BLaER1 (cell line): ENCODE measurements around the gene ELANE.

ENCODE experiments used
- H3K27ac ChIP-seq: shearing (Covaris generic); formaldehyde crosslinking; 2 replicates; pipeline ENCODE4 v1.8.1; 2022
- H3K27me3 ChIP-seq: shearing (Covaris generic); formaldehyde crosslinking; 2 replicates; pipeline ENCODE4 v1.8.1; 2022
- H3K36me3 ChIP-seq: shearing (Covaris generic); formaldehyde crosslinking; 2 replicates; pipeline ENCODE4 v1.8.1; 2022
- H3K4me1 ChIP-seq: shearing (Covaris generic); formaldehyde crosslinking; 2 replicates; pipeline ENCODE4 v1.8.1; 2022
- H3K4me2 ChIP-seq: shearing (Covaris generic); formaldehyde crosslinking; 2 replicates; pipeline ENCODE4 v1.8.1; 2022
- H3K4me3 ChIP-seq: shearing (Covaris generic); formaldehyde crosslinking; 2 replicates; pipeline ENCODE4 v1.8.1; 2022
- H3K9ac ChIP-seq: shearing (Covaris generic); formaldehyde crosslinking; 2 replicates; pipeline ENCODE4 v1.8.1; 2022
- H3K9me3 ChIP-seq: shearing (Covaris generic); formaldehyde crosslinking; 2 replicates; pipeline ENCODE4 v1.8.1; 2022
- H4K20me1 ChIP-seq: shearing (Covaris generic); formaldehyde crosslinking; 2 replicates; pipeline ENCODE4 v1.8.1; 2022
- Cebpa-rat ChIP-seq: shearing (Covaris generic); IDR thresholded peaks from 2 replicates; pipeline ENCODE4 v1.8.1; 2022

The ELANE gene

DNA sequence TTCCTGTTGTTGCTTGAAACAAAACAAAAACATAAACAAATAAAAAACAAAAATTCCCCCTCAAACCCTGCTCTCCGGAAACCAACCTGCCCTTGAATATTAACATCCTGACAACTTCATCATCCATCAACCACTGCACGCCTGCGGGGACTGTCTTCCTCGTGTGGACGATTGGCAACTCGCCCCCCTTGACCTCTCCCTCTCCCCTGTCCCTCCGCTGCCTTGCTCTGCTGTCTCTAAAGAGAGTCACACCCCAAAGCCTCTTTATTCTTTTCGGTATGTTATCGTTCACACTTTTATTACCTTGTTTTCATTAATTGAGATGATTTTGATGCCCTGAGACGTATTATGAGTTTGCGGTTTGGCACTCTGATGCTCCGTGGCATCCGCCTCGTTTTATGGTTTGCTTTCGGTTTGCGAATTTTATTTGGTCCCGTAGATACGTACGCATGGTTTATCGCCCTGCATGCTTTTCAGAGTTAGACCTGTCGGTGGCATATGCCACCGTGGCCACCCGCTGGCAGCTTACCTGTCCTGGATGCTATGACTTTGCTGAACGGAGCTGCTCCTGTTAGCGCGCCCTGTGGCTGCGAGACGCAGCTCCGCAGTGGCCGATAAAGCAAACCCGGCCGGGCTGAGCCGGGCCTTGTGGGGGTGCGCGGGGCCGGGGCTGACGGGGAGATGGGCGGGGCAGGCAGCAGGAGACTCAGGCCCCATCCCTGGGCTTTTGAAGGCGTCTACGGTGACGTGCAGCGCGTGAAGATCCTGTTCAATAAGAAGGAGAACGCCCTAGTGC, 44.3 kb upstream of the ELANE start:
- H3K36me3 ChIP-seq = peaks cover 98% of the 10 kb centered on the region

DNA sequence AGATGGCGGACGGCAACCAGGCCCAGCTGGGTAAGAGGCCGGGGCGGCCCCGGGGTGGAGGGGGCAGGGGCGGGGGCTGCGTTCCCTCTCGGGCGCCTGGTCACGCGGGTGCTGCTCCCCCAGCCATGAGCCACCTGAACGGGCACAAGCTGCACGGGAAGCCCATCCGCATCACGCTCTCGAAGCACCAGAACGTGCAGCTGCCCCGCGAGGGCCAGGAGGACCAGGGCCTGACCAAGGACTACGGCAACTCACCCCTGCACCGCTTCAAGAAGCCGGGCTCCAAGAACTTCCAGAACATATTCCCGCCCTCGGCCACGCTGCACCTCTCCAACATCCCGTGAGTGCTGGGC, 43.7 kb upstream of the ELANE start:
- Histone ChIP-seq H3K4me1 (no peaks in the 10 kb centered on the region), H3K27ac (no peak overlapping the region), H4K20me1 (peaks cover 98% of the 10 kb centered on the region), H3K36me3 (peaks cover 98% of the 10 kb centered on the region), H3K4me2 (no peak overlapping the region), H3K9me3 (no peaks in the 10 kb centered on the region), H3K9ac (no peak overlapping the region), H3K4me3 (no peak overlapping the region), H3K27me3 (no peaks in the 10 kb centered on the region)
- no peak for TF ChIP-seq Cebpa-rat

More for the DNA sequence above, 44.3 kb upstream of the ELANE start:
- H3K4me3 ChIP-seq = no peak overlapping the region
- H3K27me3 ChIP-seq = no peaks in the 10 kb centered on the region
- peaks cover 98% of the 10 kb centered on the region for H4K20me1 ChIP-seq
- no peak overlapping the region for H3K9ac ChIP-seq
- no peak overlapping the region for H3K27ac ChIP-seq
- no peaks in the 10 kb centered on the region for H3K4me1 ChIP-seq
- no peak overlapping the region for H3K4me2 ChIP-seq
- no peaks in the 10 kb centered on the region for H3K9me3 ChIP-seq
- TF ChIP-seq Cebpa-rat = no peak

DNA sequence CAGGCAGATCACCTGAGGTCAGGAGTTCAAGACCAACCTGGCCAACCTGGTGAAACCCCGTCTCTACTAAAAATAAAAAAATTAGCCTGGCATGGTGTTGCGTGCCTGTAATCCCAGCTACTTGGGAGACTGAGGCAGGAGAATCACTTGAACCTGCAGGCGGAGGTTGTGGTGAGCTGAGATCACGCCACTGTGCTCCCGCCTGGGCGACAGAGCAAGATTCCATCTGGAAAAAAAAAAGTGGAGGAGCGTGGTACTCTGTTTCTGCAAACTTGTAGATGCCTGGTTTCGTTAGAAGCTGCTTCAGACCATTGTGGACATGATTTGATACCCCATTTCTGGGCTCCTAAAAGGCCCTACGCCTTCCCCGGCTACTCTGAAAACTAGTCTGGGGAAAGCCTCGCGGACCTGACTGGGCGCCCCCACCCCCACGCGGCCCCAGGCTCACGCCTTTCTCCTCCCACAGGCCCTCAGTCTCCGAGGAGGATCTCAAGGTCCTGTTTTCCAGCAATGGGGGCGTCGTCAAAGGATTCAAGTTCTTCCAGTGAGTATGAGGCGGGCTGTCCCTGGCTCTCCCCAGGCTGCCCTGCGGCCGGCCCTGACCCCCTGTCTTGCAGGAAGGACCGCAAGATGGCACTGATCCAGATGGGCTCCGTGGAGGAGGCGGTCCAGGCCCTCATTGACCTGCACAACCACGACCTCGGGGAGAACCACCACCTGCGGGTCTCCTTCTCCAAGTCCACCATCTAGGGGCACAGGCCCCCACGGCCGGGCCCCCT, 41.8 kb upstream of the ELANE start:
- Histone ChIP-seq H3K36me3 (peaks cover 98% of the 10 kb centered on the region), H3K9ac (no peak overlapping the region), H3K27ac (no peak overlapping the region), H3K4me3 (no peak overlapping the region), H4K20me1 (peaks cover 98% of the 10 kb centered on the region), H3K4me1 (no peaks in the 10 kb centered on the region), H3K27me3 (no peaks in the 10 kb centered on the region), H3K4me2 (no peak overlapping the region), H3K9me3 (no peaks in the 10 kb centered on the region)
- TF ChIP-seq Cebpa-rat = no peak

DNA sequence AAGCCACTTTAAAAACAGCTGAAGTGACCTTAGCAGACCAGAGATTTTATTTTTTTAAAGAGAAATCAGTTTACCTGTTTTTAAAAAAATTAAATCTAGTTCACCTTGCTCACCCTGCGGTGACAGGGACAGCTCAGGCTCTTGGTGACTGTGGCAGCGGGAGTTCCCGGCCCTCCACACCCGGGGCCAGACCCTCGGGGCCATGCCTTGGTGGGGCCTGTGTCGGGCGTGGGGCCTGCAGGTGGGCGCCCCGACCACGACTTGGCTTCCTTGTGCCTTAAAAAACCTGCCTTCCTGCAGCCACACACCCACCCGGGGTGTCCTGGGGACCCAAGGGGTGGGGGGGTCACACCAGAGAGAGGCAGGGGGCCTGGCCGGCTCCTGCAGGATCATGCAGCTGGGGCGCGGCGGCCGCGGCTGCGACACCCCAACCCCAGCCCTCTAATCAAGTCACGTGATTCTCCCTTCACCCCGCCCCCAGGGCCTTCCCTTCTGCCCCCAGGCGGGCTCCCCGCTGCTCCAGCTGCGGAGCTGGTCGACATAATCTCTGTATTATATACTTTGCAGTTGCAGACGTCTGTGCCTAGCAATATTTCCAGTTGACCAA, 41.1 kb upstream of the ELANE start:
- H3K4me2 ChIP-seq = no peak overlapping the region
- no peaks in the 10 kb centered on the region for H3K4me1 ChIP-seq
- H3K27me3 ChIP-seq = no peaks in the 10 kb centered on the region
- no peak overlapping the region for H3K27ac ChIP-seq
- no peak overlapping the region for H3K9ac ChIP-seq
- no peaks in the 10 kb centered on the region for H3K9me3 ChIP-seq
- TF ChIP-seq Cebpa-rat = no peak
- H4K20me1 ChIP-seq = peaks cover 97% of the 10 kb centered on the region
- peaks cover 98% of the 10 kb centered on the region for H3K36me3 ChIP-seq
- no peak overlapping the region for H3K4me3 ChIP-seq

DNA sequence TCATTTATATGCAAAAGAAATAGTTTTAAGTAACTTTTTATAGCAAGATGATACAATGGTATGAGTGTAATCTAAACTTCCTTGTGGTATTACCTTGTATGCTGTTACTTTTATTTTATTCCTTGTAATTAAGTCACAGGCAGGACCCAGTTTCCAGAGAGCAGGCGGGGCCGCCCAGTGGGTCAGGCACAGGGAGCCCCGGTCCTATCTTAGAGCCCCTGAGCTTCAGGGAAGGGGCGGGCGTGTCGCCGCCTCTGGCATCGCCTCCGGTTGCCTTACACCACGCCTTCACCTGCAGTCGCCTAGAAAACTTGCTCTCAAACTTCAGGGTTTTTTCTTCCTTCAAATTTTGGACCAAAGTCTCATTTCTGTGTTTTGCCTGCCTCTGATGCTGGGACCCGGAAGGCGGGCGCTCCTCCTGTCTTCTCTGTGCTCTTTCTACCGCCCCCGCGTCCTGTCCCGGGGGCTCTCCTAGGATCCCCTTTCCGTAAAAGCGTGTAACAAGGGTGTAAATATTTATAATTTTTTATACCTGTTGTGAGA, 40.5 kb upstream of the ELANE start:
- peaks cover 92% of the 10 kb centered on the region for H3K36me3 ChIP-seq
- peaks cover 91% of the 10 kb centered on the region for H4K20me1 ChIP-seq
- TF ChIP-seq Cebpa-rat = no peak
- H3K4me2 ChIP-seq = no peak overlapping the region
- H3K27ac ChIP-seq = no peak overlapping the region
- no peak overlapping the region for H3K4me3 ChIP-seq
- no peak overlapping the region for H3K9ac ChIP-seq
- H3K27me3 ChIP-seq = no peaks in the 10 kb centered on the region
- no peaks in the 10 kb centered on the region for H3K9me3 ChIP-seq
- H3K4me1 ChIP-seq = no peaks in the 10 kb centered on the region

DNA sequence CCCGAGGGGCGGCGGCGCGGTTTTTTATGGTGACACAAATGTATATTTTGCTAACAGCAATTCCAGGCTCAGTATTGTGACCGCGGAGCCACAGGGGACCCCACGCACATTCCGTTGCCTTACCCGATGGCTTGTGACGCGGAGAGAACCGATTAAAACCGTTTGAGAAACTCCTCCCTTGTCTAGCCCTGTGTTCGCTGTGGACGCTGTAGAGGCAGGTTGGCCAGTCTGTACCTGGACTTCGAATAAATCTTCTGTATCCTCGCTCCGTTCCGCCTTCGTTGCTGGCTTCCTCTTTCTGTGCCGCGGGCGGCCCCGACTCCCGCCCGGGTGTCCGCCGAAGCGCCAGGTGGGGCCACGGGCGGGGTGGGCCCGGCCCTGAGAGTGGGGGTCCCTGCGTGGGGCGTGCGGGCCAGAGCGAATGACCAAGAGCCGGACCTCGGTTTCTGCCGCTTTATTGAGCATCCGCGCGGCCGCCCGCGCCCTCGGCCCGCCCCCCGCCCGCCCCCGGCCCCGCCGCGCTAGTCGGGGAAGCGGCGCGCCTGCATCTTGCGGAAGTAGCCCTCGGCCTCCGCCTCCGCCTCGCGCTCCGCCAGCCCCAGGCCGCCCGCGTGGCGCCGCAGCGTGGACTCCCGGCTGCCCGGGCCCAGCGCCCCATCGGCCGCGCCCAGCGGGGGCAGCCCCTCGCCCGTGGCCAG, 39.9 kb upstream of the ELANE start:
- Histone ChIP-seq H3K9me3 (no peaks in the 10 kb centered on the region), H3K4me2 (no peak overlapping the region), H4K20me1 (peaks cover 85% of the 10 kb centered on the region), H3K36me3 (peaks cover 86% of the 10 kb centered on the region), H3K9ac (no peak overlapping the region), H3K27ac (no peak overlapping the region), H3K4me3 (no peak overlapping the region), H3K4me1 (no peaks in the 10 kb centered on the region), H3K27me3 (no peaks in the 10 kb centered on the region)
- TF ChIP-seq Cebpa-rat = no peak

DNA sequence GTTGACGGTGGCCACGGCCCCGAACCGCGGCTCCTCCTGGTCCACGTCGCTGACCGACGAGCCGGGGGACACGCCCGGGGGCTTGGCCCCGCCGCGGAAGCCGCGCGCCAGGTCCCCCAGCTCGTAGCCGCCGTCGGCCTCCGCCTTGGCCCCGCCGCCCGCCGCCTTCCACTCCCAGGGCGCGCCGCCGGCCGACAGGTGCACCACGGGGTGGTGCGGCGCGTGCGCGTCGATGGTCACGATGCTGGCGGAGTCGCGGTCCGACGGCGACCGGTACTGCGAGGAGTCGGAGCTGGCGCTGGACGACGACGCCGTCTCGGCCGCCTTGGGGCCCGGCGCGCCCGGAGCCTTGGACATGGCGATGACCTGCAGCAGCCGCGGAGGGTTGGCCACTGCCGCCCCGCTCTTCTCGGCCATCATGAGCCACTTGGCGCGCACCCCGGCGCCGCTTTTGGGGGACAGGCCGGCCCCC, 39.3 kb upstream of the ELANE start:
- peaks cover 80% of the 10 kb centered on the region for H3K36me3 ChIP-seq

DNA sequence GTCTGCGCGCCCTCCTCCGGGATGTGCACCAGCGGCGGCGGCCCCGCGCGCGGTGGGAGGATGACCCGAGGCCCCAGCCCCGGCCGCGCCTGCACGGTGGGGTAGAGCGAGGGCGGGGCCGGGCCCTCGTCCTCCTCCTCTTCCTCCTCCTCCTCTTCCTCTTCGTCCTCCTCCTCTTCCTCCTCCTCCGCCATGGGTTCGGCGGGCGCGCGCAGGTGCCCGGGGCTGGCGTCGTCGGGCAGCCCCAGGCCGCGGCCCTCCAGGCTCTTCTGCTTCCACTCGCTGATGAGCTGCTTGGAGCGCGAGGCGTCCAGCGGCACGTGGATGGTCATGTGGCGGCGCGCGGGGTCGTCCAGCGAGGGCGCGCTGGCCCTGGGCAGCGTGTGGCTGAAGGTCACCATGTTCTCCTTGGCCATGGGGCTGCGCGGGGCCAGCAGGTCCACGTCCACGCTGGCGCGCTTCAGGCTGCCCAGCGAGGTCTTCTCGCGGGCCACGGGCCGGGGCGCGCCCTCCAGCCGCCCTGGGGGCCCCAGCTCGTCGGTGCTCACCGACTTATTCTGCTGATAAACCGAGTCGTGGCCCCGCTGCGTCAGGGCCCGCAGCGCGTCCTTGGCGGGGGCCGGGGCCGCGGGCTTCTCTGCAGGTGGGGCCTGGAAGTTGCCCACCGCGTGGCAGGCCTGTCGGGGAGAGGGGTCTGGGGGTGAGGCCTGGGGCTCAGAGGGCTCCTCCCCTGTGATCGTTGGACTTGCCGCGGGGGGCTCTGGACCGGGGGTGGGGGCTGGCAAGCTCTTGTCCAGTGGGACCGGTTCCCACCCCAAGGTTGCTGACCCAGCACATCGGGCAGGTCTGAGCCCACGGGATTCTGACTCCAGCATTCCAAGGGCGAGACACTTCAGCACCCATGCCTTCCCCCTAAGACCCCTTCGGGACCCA, 38.6 kb upstream of the ELANE start:
- no peak overlapping the region for H3K27ac ChIP-seq
- H3K9me3 ChIP-seq = no peaks in the 10 kb centered on the region
- no peak overlapping the region for H3K4me2 ChIP-seq
- TF ChIP-seq Cebpa-rat = no peak
- H4K20me1 ChIP-seq = peaks cover 72% of the 10 kb centered on the region
- peaks cover 74% of the 10 kb centered on the region for H3K36me3 ChIP-seq
- H3K9ac ChIP-seq = no peak overlapping the region
- no peaks in the 10 kb centered on the region for H3K4me1 ChIP-seq
- no peak overlapping the region for H3K4me3 ChIP-seq
- H3K27me3 ChIP-seq = no peaks in the 10 kb centered on the region

More for the DNA sequence above, 39.3 kb upstream of the ELANE start:
- TF ChIP-seq Cebpa-rat = no peak
- H3K4me2 ChIP-seq = no peak overlapping the region
- no peak overlapping the region for H3K27ac ChIP-seq
- no peaks in the 10 kb centered on the region for H3K27me3 ChIP-seq
- no peak overlapping the region for H3K9ac ChIP-seq
- no peaks in the 10 kb centered on the region for H3K9me3 ChIP-seq
- H3K4me3 ChIP-seq = no peak overlapping the region
- peaks cover 79% of the 10 kb centered on the region for H4K20me1 ChIP-seq
- no peaks in the 10 kb centered on the region for H3K4me1 ChIP-seq
